ENCODE measurements around the gene TXNDC12. TPM values are rescaled to one million over a fixed set of nuclear protein-coding genes. Genes with fewer than 3 reads are reported as not detected.

Gene TXNDC12
- total RNA-seq, 1 experiment from 2014 or later, result 80.9 TPM

- Mint-ChIP-seq H3K36me3 (peaks cover 9% of the 10 kb centered on the region), H3K4me1 (peaks cover 20% of the 10 kb centered on the region), H3K27me3 (ENCODE audit: low read depth) (no peaks in the 10 kb centered on the region), H3K27ac (peak within 1 kb of the TSS; percentile 74), H3K4me3 (peak within 1 kb of the TSS; percentile 93), H3K9me3 (no peaks in the 10 kb centered on the region)
- DNase-seq (ENCODE audit: low spot score) (peak; percentile 76), ATAC-seq (peak; percentile 87)
- CTCF ChIA-PET, result interaction anchor here (1.3 kb wide), 1 partner anchor 315 kb away, joined by 5 read pairs; no protein-coding TSS in a partner anchor
- POLR2A ChIA-PET, result interaction anchor here (0.6 to 1.7 kb wide), 2 partner anchors 22 to 293 kb away, joined by 3 to 11 read pairs; partner anchors contain the start of gene TXNDC12
- TF ChIP-seq OVOL2 (CRISPR knock-in tag; IDR thresholded peaks at IDR 0.05; ENCODE audit: borderline replicate concordance), result no peak
- no peak for TF ChIP-seq ZNF219 (CRISPR knock-in tag; IDR thresholded peaks at IDR 0.05; ENCODE audit: borderline replicate concordance)
- TF ChIP-seq NFYB (CRISPR knock-in tag; conservative IDR thresholded peaks at IDR 0.05; ENCODE audit: low read depth), result no peak
- TF ChIP-seq CREB1 (CRISPR knock-in tag; IDR thresholded peaks at IDR 0.05), result peak; percentile 53; the same call in 1 of the 2 replicates
- no peak for TF ChIP-seq E2F1 (CRISPR knock-in tag; IDR thresholded peaks at IDR 0.05)
- no peak for TF ChIP-seq TCF7 (CRISPR knock-in tag; IDR thresholded peaks at IDR 0.05; ENCODE audit: low read depth)
- no peak for TF ChIP-seq ATF6 (CRISPR knock-in tag; IDR thresholded peaks at IDR 0.05)
- TF ChIP-seq ZNF317 (CRISPR knock-in tag; IDR thresholded peaks at IDR 0.05; ENCODE audit: borderline replicate concordance, low read depth), result no peak
- TF ChIP-seq ETV6 (CRISPR knock-in tag; IDR thresholded peaks at IDR 0.05), result 0 out of 2 replicates have a peak, but pooled peaks have one; percentile 91
- TF ChIP-seq SMAD3 (CRISPR knock-in tag; IDR thresholded peaks at IDR 0.05; ENCODE audit: borderline replicate concordance), result no peak
- TF ChIP-seq FOXJ3 (CRISPR knock-in tag; IDR thresholded peaks at IDR 0.05; ENCODE audit: borderline replicate concordance), result no peak
- no peak for TF ChIP-seq ZNF263 (CRISPR knock-in tag; IDR thresholded peaks at IDR 0.05; ENCODE audit: low read depth)
- no peak for TF ChIP-seq AFF4 (CRISPR knock-in tag; IDR thresholded peaks at IDR 0.05; ENCODE audit: borderline replicate concordance)
- no peak for TF ChIP-seq IRF1 (CRISPR knock-in tag; IDR thresholded peaks at IDR 0.05)
- no peak for TF ChIP-seq SMAD4 (CRISPR knock-in tag; IDR thresholded peaks at IDR 0.05)
- TF ChIP-seq USF1 (CRISPR knock-in tag; IDR thresholded peaks at IDR 0.05), result 0 out of 2 replicates have a peak, but pooled peaks have one; percentile 55
- TF ChIP-seq PREB (CRISPR knock-in tag; IDR thresholded peaks at IDR 0.05; ENCODE audit: borderline replicate concordance), result no peak
- no peak; the same call in 1 of the 2 replicates for TF ChIP-seq CREM (CRISPR knock-in tag; IDR thresholded peaks at IDR 0.05)
- TF ChIP-seq FOXP4 (CRISPR knock-in tag; IDR thresholded peaks at IDR 0.05), result peak; percentile 75; the same call in 1 of the 2 replicates
- TF ChIP-seq CTCF (IDR thresholded peaks at IDR 0.05), result no peak
Measured at GRCh38 chr1:52033190-52034049, 21.6 kb downstream of the TXNDC12 start, which contains the start of gene KTI12. Gene KTI12 (minus strand): TSS chr1:52033810. CDS start chr1:52033761, 49 bp downstream.

Data from WTC11 (cell line).